Stimulated activated CD4-positive, alpha-beta T cell treated with anti-CD3 and anti-CD28 coated beads, Interleukin-15, amount 100 ng/mL, for 1 hour (primary cell): ENCODE results near the gene RABGAP1.

ENCODE experiments used
- DNase-seq, 2 donors: peaks; one replicate each; pipeline ENCODE4 v3.0.0-alpha.2; 2020; ENCODE audit warnings: low read depth in 1 of 2, low spot score in 1 of 2

Gene RABGAP1

GRCh38 chr9:122944960-122945888 lies 4.4 kb downstream of the RABGAP1 start:
- no peak for DNase-seq

GRCh38 chr9:122946461-122947005 lies 5.7 kb downstream of the RABGAP1 start:
- DNase-seq, result no peak

- no peak for DNase-seq
These were observed 7.5 kb downstream of the RABGAP1 start for GRCh38 chr9:122948313-122948712.

GRCh38 chr9:122949696-122950095 lies 8.9 kb downstream of the RABGAP1 start:
- DNase-seq, result no peak

- no peak for DNase-seq
These were observed 9.4 kb downstream of the RABGAP1 start for GRCh38 chr9:122950263-122950662.

GRCh38 chr9:122951056-122951455 lies 10.2 kb downstream of the RABGAP1 start:
- DNase-seq, result no peak

- no peak for DNase-seq
These were observed 13.5 kb downstream of the RABGAP1 start for GRCh38 chr9:122954253-122954691.

- no peak for DNase-seq
These were observed 15.1 kb downstream of the RABGAP1 start for GRCh38 chr9:122955961-122956360.

GRCh38 chr9:122961139-122961538 lies 20.3 kb downstream of the RABGAP1 start:
- DNase-seq, result no peak

- no peak for DNase-seq
These were observed 34.4 kb downstream of the RABGAP1 start for GRCh38 chr9:122975196-122975595.

- no peak for DNase-seq
These were observed 37.8 kb downstream of the RABGAP1 start for GRCh38 chr9:122978601-122979000.

GRCh38 chr9:122986010-122986409 lies 45.2 kb downstream of the RABGAP1 start:
- DNase-seq, result no peak

- DNase-seq, result no peak
These were observed 47.3 kb downstream of the RABGAP1 start for GRCh38 chr9:122988141-122988540.

- DNase-seq, result no peak
These were observed 48.3 kb downstream of the RABGAP1 start for GRCh38 chr9:122988920-122989621.

GRCh38 chr9:122991370-122991830 lies 50.6 kb downstream of the RABGAP1 start:
- peak in 1 of 2 donors; percentile 7 for DNase-seq

- DNase-seq, result no peak
These were observed 55.8 kb downstream of the RABGAP1 start for GRCh38 chr9:122996586-122996985.

GRCh38 chr9:122998448-122998847 lies 57.6 kb downstream of the RABGAP1 start:
- DNase-seq, result no peak

GRCh38 chr9:123000371-123001068 lies 59.7 kb downstream of the RABGAP1 start:
- no peak for DNase-seq

GRCh38 chr9:123002754-123003153 lies 61.9 kb downstream of the RABGAP1 start:
- no peak for DNase-seq

GRCh38 chr9:123003466-123003865 lies 62.6 kb downstream of the RABGAP1 start:
- no peak for DNase-seq

GRCh38 chr9:123005964-123006363 lies 65.1 kb downstream of the RABGAP1 start:
- no peak for DNase-seq
